ENCODE results near the gene CMPK1. TPM values are rescaled to one million over a fixed set of nuclear protein-coding genes. Genes with fewer than 3 reads are reported as not detected.

The CMPK1 gene
- polyA plus RNA-seq, 1 donor from 2014 or later = 117 TPM

GRCh38 chr1:47378147-47378546, 44.6 kb downstream of the CMPK1 start:
- no peaks in the 10 kb centered on the region for H3F3A ChIP-seq (ENCODE audit: insufficient read depth, low read length, poor library complexity, severe bottlenecking)
- no peak overlapping the region for H3K4me3 ChIP-seq (ENCODE audit: low read length)
- no peak overlapping the region for H3K9ac ChIP-seq (ENCODE audit: low read length)
- H3K27ac ChIP-seq (ENCODE audit: low read length) = no peak overlapping the region
- H3K4me2 ChIP-seq (ENCODE audit: low read length) = no peak overlapping the region
- H3K36me3 ChIP-seq (ENCODE audit: insufficient read depth, low read length) = peaks cover 6% of the 10 kb centered on the region
- H4K20me1 ChIP-seq (ENCODE audit: insufficient read depth) = no peaks in the 10 kb centered on the region
- TF ChIP-seq RAD21 (conservative IDR thresholded peaks at IDR 0.05) (no peak), CTCF (IDR thresholded peaks at IDR 0.05; ENCODE audit: poor library complexity, severe bottlenecking) (no peak), TAF1 (IDR thresholded peaks at IDR 0.05; ENCODE audit: low read depth) (no peak), SMC3 (conservative IDR thresholded peaks at IDR 0.05; ENCODE audit: poor library complexity) (no peak), MXI1 (conservative IDR thresholded peaks at IDR 0.05; ENCODE audit: poor library complexity, severe bottlenecking) (no peak), REST (IDR thresholded peaks at IDR 0.05; ENCODE audit: borderline replicate concordance) (no peak), POLR2AphosphoS5 (IDR thresholded peaks at IDR 0.05) (no peak), EZH2 (IDR thresholded peaks at IDR 0.05; ENCODE audit: borderline replicate concordance, insufficient read depth, low read length, poor library complexity, severe bottlenecking) (no peak), EP300 (conservative IDR thresholded peaks at IDR 0.05; ENCODE audit: poor library complexity, severe bottlenecking) (no peak)
- no peaks in the 10 kb centered on the region for H3K9me2 ChIP-seq (ENCODE audit: insufficient read depth, low read length)
- no peaks in the 10 kb centered on the region for H3K27me3 ChIP-seq (ENCODE audit: insufficient read depth, low read depth, low read length)
- H3K79me2 ChIP-seq (replicated peaks; ENCODE audit: insufficient read depth, low read length) = no peaks in the 10 kb centered on the region
- H2AFZ ChIP-seq (ENCODE audit: low read depth, low read length) = no peak overlapping the region
- no peaks in the 10 kb centered on the region for H3K9me3 ChIP-seq (ENCODE audit: low read length)

- no peaks in the 10 kb centered on the region for H4K20me1 ChIP-seq (ENCODE audit: insufficient read depth)
- H3F3A ChIP-seq (ENCODE audit: insufficient read depth, low read length, poor library complexity, severe bottlenecking) = no peaks in the 10 kb centered on the region
- H3K9me2 ChIP-seq (ENCODE audit: insufficient read depth, low read length) = no peaks in the 10 kb centered on the region
- H3K9ac ChIP-seq (ENCODE audit: low read length) = no peak overlapping the region
- no peaks in the 10 kb centered on the region for H3K9me3 ChIP-seq (ENCODE audit: low read length)
- no peaks in the 10 kb centered on the region for H3K79me2 ChIP-seq (replicated peaks; ENCODE audit: insufficient read depth, low read length)
- no peak overlapping the region for H2AFZ ChIP-seq (ENCODE audit: low read depth, low read length)
- H3K4me2 ChIP-seq (ENCODE audit: low read length) = no peak overlapping the region
- H3K36me3 ChIP-seq (ENCODE audit: insufficient read depth, low read length) = peaks cover 6% of the 10 kb centered on the region
- no peak overlapping the region for H3K27ac ChIP-seq (ENCODE audit: low read length)
- H3K27me3 ChIP-seq (ENCODE audit: insufficient read depth, low read depth, low read length) = no peaks in the 10 kb centered on the region
- TF ChIP-seq RAD21 (conservative IDR thresholded peaks at IDR 0.05) (no peak), SMC3 (conservative IDR thresholded peaks at IDR 0.05; ENCODE audit: poor library complexity) (no peak), EP300 (conservative IDR thresholded peaks at IDR 0.05; ENCODE audit: poor library complexity, severe bottlenecking) (no peak), CTCF (IDR thresholded peaks at IDR 0.05; ENCODE audit: poor library complexity, severe bottlenecking) (no peak), EZH2 (IDR thresholded peaks at IDR 0.05; ENCODE audit: borderline replicate concordance, insufficient read depth, low read length, poor library complexity, severe bottlenecking) (no peak), POLR2AphosphoS5 (IDR thresholded peaks at IDR 0.05) (no peak), MXI1 (conservative IDR thresholded peaks at IDR 0.05; ENCODE audit: poor library complexity, severe bottlenecking) (no peak), REST (IDR thresholded peaks at IDR 0.05; ENCODE audit: borderline replicate concordance) (no peak), TAF1 (IDR thresholded peaks at IDR 0.05; ENCODE audit: low read depth) (no peak)
- no peak overlapping the region for H3K4me3 ChIP-seq (ENCODE audit: low read length)
These were observed 47.1 kb downstream of the CMPK1 start for GRCh38 chr1:47380699-47381098.
